Middle frontal gyrus (tissue), 1 donor: ENCODE results near the gene CORIN.

Experiments used
- DNase-seq: peaks from one replicate; pipeline ENCODE4 v3.0.0-alpha.2; 2015; ENCODE audit warnings: low spot score; ENCODE audit errors: extremely low spot score

CORIN gene

GRCh38 chr4:47831026-47831679 is 6.7 kb downstream of the CORIN start:
- DNase-seq = no peak

- no peak for DNase-seq
Measured at GRCh38 chr4:47830265-47831025, 7.4 kb downstream of the CORIN start.

- DNase-seq = no peak
Measured at GRCh38 chr4:47829438-47829837, 8.4 kb downstream of the CORIN start.

GRCh38 chr4:47827343-47828047 is 10.4 kb downstream of the CORIN start:
- DNase-seq = no peak

- DNase-seq = no peak
Measured at GRCh38 chr4:47824840-47825239, 13.0 kb downstream of the CORIN start.

GRCh38 chr4:47819178-47819577 is 18.7 kb downstream of the CORIN start:
- DNase-seq = no peak

- DNase-seq = no peak
Measured at GRCh38 chr4:47817275-47817674, 20.6 kb downstream of the CORIN start.

GRCh38 chr4:47816748-47817147 is 21.1 kb downstream of the CORIN start:
- DNase-seq = no peak

- DNase-seq = no peak
Measured at GRCh38 chr4:47814618-47815295, 23.1 kb downstream of the CORIN start.

- no peak for DNase-seq
Measured at GRCh38 chr4:47809654-47810203, 28.1 kb downstream of the CORIN start.

GRCh38 chr4:47804598-47804997 is 33.3 kb downstream of the CORIN start:
- no peak for DNase-seq

- no peak for DNase-seq
Measured at GRCh38 chr4:47801481-47802002, 36.3 kb downstream of the CORIN start.

GRCh38 chr4:47798165-47798564 is 39.7 kb downstream of the CORIN start:
- no peak for DNase-seq

GRCh38 chr4:47791965-47792364 is 45.9 kb downstream of the CORIN start:
- no peak for DNase-seq

GRCh38 chr4:47790105-47790504 is 47.8 kb downstream of the CORIN start:
- DNase-seq = no peak

- no peak for DNase-seq
Measured at GRCh38 chr4:47788126-47788525, 49.7 kb downstream of the CORIN start.

- DNase-seq = no peak
Measured at GRCh38 chr4:47786958-47787370, 50.9 kb downstream of the CORIN start.

GRCh38 chr4:47785153-47785552 is 52.7 kb downstream of the CORIN start:
- DNase-seq = no peak

- DNase-seq = no peak
Measured at GRCh38 chr4:47784222-47784621, 53.6 kb downstream of the CORIN start.

GRCh38 chr4:47776353-47776752 is 61.5 kb downstream of the CORIN start:
- DNase-seq = no peak

- no peak for DNase-seq
Measured at GRCh38 chr4:47774079-47774478, 63.8 kb downstream of the CORIN start.
